Activated CD4-positive, alpha-beta T cell treated with anti-CD3 and anti-CD28 coated beads for 48 hours (primary cell): ENCODE results near the gene DHX34.
A peak's percentile ranks its signal among the peaks of the same experiment; 100 is the strongest.

Experiments
- DNase-seq: peaks from one replicate; pipeline ENCODE4 v3.0.0-alpha.2; 2020

The DHX34 gene

DNA sequence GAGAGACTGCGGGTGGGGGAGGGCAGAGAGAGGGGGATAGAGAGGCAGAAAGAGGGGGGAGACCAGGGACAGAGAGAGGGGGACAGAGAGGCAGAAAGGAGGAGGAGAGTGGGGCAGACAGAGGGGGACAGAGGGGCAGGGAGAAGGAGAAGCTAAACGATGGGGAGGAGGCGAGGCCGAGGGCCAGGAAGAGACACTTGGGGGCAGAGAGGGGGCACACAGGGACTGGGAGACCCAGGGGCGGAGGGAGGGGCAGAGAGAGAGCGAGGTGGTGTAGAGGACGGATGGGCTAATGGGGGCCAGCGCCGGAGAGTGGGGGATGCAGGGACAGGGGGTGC is 69.5 kb downstream of the DHX34 start:
- DNase-seq, result no peak

GRCh38 chr19:47419030-47419783 is 70.1 kb downstream of the DHX34 start, which contains the start of gene MEIS3:
Gene MEIS3, minus strand, starts transcription at chr19:47419527. Its CDS starts 446 bp downstream, at chr19:47419081.
- no peak for DNase-seq

GRCh38 chr19:47419789-47420188 is 70.7 kb downstream of the DHX34 start:
- no peak for DNase-seq

DNA sequence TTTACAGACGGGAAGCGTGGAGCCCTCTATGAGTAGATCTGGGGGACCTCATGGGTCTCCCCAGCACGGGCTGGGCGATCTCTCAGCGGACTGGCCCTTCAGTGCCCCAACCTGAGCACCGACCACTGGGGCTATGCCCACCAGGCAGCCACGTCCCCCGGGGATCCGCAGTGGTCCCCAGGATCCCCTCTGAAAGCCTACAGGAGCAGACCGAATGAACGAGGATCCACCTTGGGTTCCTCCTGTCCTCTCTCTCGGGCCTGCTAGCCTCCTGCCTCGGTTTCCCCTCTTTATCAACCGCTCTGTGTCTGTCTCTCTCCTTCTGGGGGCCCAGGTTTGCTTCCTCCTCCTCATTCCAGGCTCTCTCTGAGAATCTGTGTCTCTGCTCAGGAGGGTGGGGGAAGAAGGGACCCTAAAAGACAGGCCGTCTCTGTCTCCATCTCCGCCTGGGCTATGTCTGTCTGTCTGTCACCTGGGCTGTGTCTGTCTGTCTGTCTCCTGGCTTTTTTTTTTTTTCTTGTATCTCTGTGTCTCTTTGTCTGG is 72.2 kb downstream of the DHX34 start:
- no peak for DNase-seq

DNA sequence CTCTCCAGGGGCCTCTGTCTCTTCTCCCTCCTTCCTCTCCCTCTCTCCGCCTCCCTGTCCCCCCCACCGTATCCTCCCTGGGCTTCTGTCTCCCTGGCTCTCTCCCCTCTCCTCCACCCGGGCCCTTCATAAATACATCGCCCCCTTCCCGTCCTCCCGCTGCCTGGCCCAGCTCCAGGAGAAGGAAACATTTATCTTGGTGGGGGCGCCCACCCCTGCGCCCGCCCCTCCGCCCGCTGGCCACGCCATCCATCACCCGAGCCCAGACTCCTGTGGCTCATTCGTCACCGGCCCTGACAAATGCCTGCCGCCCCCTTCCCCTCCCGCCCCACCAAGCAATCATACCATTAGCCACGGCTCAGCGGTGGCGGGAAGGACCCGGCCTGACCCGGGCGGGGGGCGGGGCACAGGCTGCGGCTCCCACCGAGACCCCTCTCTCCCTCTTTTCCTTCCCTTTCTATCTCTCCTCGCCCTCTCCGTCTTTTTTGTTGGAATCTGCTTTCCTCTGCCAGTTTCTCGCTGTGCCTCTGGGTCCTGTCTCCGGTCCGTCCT is 72.8 kb downstream of the DHX34 start:
- DNase-seq, result no peak

- DNase-seq, result no peak
Measured at GRCh38 chr19:47422417-47423163, 73.5 kb downstream of the DHX34 start.

DNA sequence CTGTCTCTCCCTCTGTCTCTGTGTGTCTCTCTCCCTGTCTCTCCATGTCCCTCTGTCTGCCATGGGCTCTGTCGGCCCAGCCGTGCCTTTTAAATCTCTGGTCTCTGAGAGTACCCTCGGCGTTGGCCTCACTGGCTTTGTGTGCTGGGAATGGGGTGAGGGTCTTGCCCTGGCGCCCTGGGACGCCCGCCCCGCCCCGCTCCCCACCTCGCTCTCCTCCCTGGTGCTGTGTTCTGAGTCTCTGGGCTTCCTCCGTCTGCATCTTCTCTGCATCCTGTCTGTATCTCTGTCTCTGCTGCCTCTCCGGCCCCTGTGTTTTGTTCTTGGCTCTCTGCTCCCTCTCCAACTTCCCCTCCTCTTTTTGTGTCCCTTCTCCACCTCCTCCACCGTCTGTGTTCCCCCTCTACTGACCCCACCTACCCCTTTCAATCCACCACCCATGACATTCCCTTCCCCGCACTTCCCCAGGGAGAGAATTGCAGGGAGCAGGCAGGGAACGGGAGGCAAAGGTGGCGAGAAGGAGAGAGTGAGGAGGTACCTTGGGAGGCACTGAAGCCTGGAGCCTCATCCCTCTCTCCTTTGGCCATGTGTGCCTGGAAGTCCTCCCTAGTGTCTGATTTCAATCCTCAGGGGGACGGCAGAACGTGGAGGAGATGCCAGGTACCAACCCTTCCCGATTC is 74.2 kb downstream of the DHX34 start:
- DNase-seq, result no peak

DNA sequence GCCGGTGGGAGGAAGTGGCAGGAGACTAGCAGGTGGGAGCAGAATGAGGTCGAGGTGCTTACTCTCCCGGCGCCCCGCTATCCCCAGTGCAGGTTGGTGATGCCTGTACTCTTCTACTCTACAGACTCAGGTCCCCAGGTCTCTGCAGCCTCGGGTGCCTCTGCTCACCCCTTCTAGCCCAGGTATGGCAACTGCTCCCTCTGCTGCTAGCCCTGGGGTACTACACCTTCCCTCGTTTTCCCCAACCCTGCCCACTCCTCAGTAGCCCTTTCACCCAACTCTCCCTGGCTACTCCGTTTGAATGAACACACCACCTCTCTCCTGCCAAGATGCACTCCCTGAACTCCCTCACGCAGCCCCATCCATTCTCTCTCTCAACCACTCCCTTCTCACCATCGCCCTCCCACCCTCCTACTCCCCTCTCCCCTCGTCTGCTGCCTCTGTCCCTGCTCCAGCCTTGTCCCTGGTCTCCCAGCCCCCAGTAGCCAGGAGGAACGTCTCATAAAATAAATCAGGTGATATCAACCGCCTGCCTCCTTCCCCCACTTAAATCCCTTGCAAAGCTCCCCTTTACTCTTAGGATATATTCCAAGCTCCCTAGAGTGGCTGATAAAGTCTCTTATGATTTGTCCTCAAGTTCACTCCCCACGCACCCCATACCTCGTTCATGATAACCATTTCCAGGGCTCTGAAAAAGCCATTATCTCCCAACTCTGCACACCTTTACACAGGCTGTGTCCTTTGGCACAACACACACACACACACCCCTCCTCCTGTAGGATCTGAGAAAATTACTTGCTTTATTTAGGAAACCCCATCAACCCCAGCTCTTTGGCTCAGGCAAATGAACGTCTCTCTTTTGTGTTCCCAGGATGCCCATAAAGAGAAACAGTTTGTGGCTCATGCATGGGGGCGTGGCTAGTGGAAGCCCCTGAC is 78.4 kb downstream of the DHX34 start:
- peak; percentile 86 for DNase-seq

GRCh38 chr19:47428177-47428894 is 79.2 kb downstream of the DHX34 start:
- peak; percentile 95 for DNase-seq

- no peak for DNase-seq
Measured at GRCh38 chr19:47429140-47429793, 80.2 kb downstream of the DHX34 start.

GRCh38 chr19:47430041-47430802 is 81.1 kb downstream of the DHX34 start:
- peak; percentile 51 for DNase-seq

GRCh38 chr19:47432091-47432490 is 83.0 kb downstream of the DHX34 start:
- DNase-seq, result no peak
